ENCODE results near the gene CX3CR1.

The CX3CR1 gene

GRCh38 chr3:39263576-39263975 lies 16.3 kb downstream of the CX3CR1 start:
- DNase-seq, result no peak
- Histone ChIP-seq H3K18ac (ENCODE audit: low read length) (no peak overlapping the region), H3K9ac (ENCODE audit: low read length) (no peak overlapping the region), H2BK15ac (replicated peaks; ENCODE audit: low read depth) (no peak overlapping the region), H3K4me3 (ENCODE audit: low read length) (no peak overlapping the region), H2BK5ac (ENCODE audit: low read length) (no peak overlapping the region), H3K27ac (ENCODE audit: low read depth, low read length) (no peak overlapping the region), H3K79me1 (ENCODE audit: low read length) (no peaks in the 10 kb centered on the region), H4K8ac (ENCODE audit: low read depth, low read length) (no peak overlapping the region), H3K4ac (ENCODE audit: low read depth, low read length) (no peak overlapping the region), H4K5ac (ENCODE audit: low read length) (no peak overlapping the region), H2AK5ac (ENCODE audit: low read length) (no peak overlapping the region), H3K4me1 (ENCODE audit: control insufficient read depth, low read depth, low read length) (no peaks in the 10 kb centered on the region), H3K56ac (ENCODE audit: low read length) (no peak overlapping the region), H2BK120ac (ENCODE audit: low read depth, low read length) (no peak overlapping the region), H3K4me2 (ENCODE audit: low read length) (no peak overlapping the region), H3K36me3 (ENCODE audit: control insufficient read depth, insufficient read depth, low read length) (no peaks in the 10 kb centered on the region), H3K27me3 (ENCODE audit: insufficient read depth, low read length, poor library complexity) (no peaks in the 10 kb centered on the region), H3K23ac (ENCODE audit: low read length) (no peak overlapping the region), H3K79me2 (ENCODE audit: control insufficient read depth, insufficient read depth, low read length) (no peaks in the 10 kb centered on the region)
- WGBS (ENCODE audit: extremely low coverage, insufficient coverage, low lambda C conversion rate), result no CpG with 5 or more reads among the region's 6 CpGs

- Histone ChIP-seq H3K9ac (ENCODE audit: low read length) (no peak overlapping the region), H3K36me3 (ENCODE audit: control insufficient read depth, insufficient read depth, low read length) (no peaks in the 10 kb centered on the region), H4K8ac (ENCODE audit: low read depth, low read length) (no peak overlapping the region), H3K79me2 (ENCODE audit: control insufficient read depth, insufficient read depth, low read length) (no peaks in the 10 kb centered on the region), H2BK120ac (ENCODE audit: low read depth, low read length) (no peak overlapping the region), H3K4me3 (ENCODE audit: low read length) (no peak overlapping the region), H2BK5ac (ENCODE audit: low read length) (no peak overlapping the region), H4K5ac (ENCODE audit: low read length) (no peak overlapping the region), H3K56ac (ENCODE audit: low read length) (no peak overlapping the region), H3K18ac (ENCODE audit: low read length) (no peak overlapping the region), H3K23ac (ENCODE audit: low read length) (no peak overlapping the region), H3K79me1 (ENCODE audit: low read length) (no peaks in the 10 kb centered on the region), H3K4me2 (ENCODE audit: low read length) (no peak overlapping the region), H3K4ac (ENCODE audit: low read depth, low read length) (no peak overlapping the region), H3K27ac (ENCODE audit: low read depth, low read length) (no peak overlapping the region), H2BK15ac (replicated peaks; ENCODE audit: low read depth) (no peak overlapping the region), H3K27me3 (ENCODE audit: insufficient read depth, low read length, poor library complexity) (no peaks in the 10 kb centered on the region), H2AK5ac (ENCODE audit: low read length) (no peak overlapping the region), H3K4me1 (ENCODE audit: control insufficient read depth, low read depth, low read length) (no peaks in the 10 kb centered on the region)
- no peak for DNase-seq
- no CpG with 5 or more reads among the region's 8 CpGs for whole genome bisulfite sequencing (ENCODE audit: extremely low coverage, insufficient coverage, low lambda C conversion rate)
Observed at GRCh38 chr3:39262846-39263245, 17.0 kb downstream of the CX3CR1 start.

- Histone ChIP-seq H4K5ac (ENCODE audit: low read length) (no peak overlapping the region), H3K18ac (ENCODE audit: low read length) (no peak overlapping the region), H3K36me3 (ENCODE audit: control insufficient read depth, insufficient read depth, low read length) (no peaks in the 10 kb centered on the region), H3K9ac (ENCODE audit: low read length) (no peak overlapping the region), H3K56ac (ENCODE audit: low read length) (no peak overlapping the region), H3K4me2 (ENCODE audit: low read length) (no peak overlapping the region), H2AK5ac (ENCODE audit: low read length) (no peak overlapping the region), H2BK120ac (ENCODE audit: low read depth, low read length) (no peak overlapping the region), H3K79me2 (ENCODE audit: control insufficient read depth, insufficient read depth, low read length) (no peaks in the 10 kb centered on the region), H2BK5ac (ENCODE audit: low read length) (no peak overlapping the region), H3K79me1 (ENCODE audit: low read length) (no peaks in the 10 kb centered on the region), H3K23ac (ENCODE audit: low read length) (no peak overlapping the region), H3K4me3 (ENCODE audit: low read length) (no peak overlapping the region), H2BK15ac (replicated peaks; ENCODE audit: low read depth) (no peak overlapping the region), H3K4ac (ENCODE audit: low read depth, low read length) (no peak overlapping the region), H3K27ac (ENCODE audit: low read depth, low read length) (no peak overlapping the region), H3K27me3 (ENCODE audit: insufficient read depth, low read length, poor library complexity) (no peaks in the 10 kb centered on the region), H4K8ac (ENCODE audit: low read depth, low read length) (no peak overlapping the region), H3K4me1 (ENCODE audit: control insufficient read depth, low read depth, low read length) (no peaks in the 10 kb centered on the region)
- no peak for DNase-seq
Observed at GRCh38 chr3:39261726-39262125, 18.1 kb downstream of the CX3CR1 start.

GRCh38 chr3:39260957-39261356 lies 18.9 kb downstream of the CX3CR1 start:
- Histone ChIP-seq H2BK120ac (ENCODE audit: low read depth, low read length) (no peak overlapping the region), H2BK15ac (replicated peaks; ENCODE audit: low read depth) (no peak overlapping the region), H3K4me1 (ENCODE audit: control insufficient read depth, low read depth, low read length) (no peaks in the 10 kb centered on the region), H3K27me3 (ENCODE audit: insufficient read depth, low read length, poor library complexity) (no peaks in the 10 kb centered on the region), H4K8ac (ENCODE audit: low read depth, low read length) (no peak overlapping the region), H3K4me3 (ENCODE audit: low read length) (no peak overlapping the region), H3K36me3 (ENCODE audit: control insufficient read depth, insufficient read depth, low read length) (no peaks in the 10 kb centered on the region), H3K27ac (ENCODE audit: low read depth, low read length) (no peak overlapping the region), H2AK5ac (ENCODE audit: low read length) (no peak overlapping the region), H3K56ac (ENCODE audit: low read length) (no peak overlapping the region), H3K79me1 (ENCODE audit: low read length) (no peaks in the 10 kb centered on the region), H3K4me2 (ENCODE audit: low read length) (no peak overlapping the region), H2BK5ac (ENCODE audit: low read length) (no peak overlapping the region), H3K79me2 (ENCODE audit: control insufficient read depth, insufficient read depth, low read length) (no peaks in the 10 kb centered on the region), H3K4ac (ENCODE audit: low read depth, low read length) (no peak overlapping the region), H3K9ac (ENCODE audit: low read length) (no peak overlapping the region), H3K23ac (ENCODE audit: low read length) (no peak overlapping the region), H3K18ac (ENCODE audit: low read length) (no peak overlapping the region), H4K5ac (ENCODE audit: low read length) (no peak overlapping the region)
- WGBS (ENCODE audit: extremely low coverage, insufficient coverage, low lambda C conversion rate), result no CpG with 5 or more reads among the region's 7 CpGs
- DNase-seq, result peak; percentile 81

- no peak overlapping the region for H3K23ac ChIP-seq (ENCODE audit: low read length)
- no peaks in the 10 kb centered on the region for H3K79me1 ChIP-seq (ENCODE audit: low read length)
- no peak overlapping the region for H3K18ac ChIP-seq (ENCODE audit: low read length)
- H3K4me2 ChIP-seq (ENCODE audit: low read length), result no peak overlapping the region
- no peak overlapping the region for H4K5ac ChIP-seq (ENCODE audit: low read length)
- H3K27me3 ChIP-seq (ENCODE audit: insufficient read depth, low read length, poor library complexity), result no peaks in the 10 kb centered on the region
- WGBS (ENCODE audit: extremely low coverage, insufficient coverage, low lambda C conversion rate), result no CpG with 5 or more reads among the region's 2 CpGs
- no peak overlapping the region for H3K27ac ChIP-seq (ENCODE audit: low read depth, low read length)
- H2AK5ac ChIP-seq (ENCODE audit: low read length), result no peak overlapping the region
- no peak overlapping the region for H3K4me3 ChIP-seq (ENCODE audit: low read length)
- no peak overlapping the region for H4K8ac ChIP-seq (ENCODE audit: low read depth, low read length)
- H3K4ac ChIP-seq (ENCODE audit: low read depth, low read length), result no peak overlapping the region
- no peak overlapping the region for H2BK5ac ChIP-seq (ENCODE audit: low read length)
- H3K4me1 ChIP-seq (ENCODE audit: control insufficient read depth, low read depth, low read length), result no peaks in the 10 kb centered on the region
- H3K36me3 ChIP-seq (ENCODE audit: control insufficient read depth, insufficient read depth, low read length), result no peaks in the 10 kb centered on the region
- no peak overlapping the region for H3K56ac ChIP-seq (ENCODE audit: low read length)
- no peaks in the 10 kb centered on the region for H3K79me2 ChIP-seq (ENCODE audit: control insufficient read depth, insufficient read depth, low read length)
- DNase-seq, result no peak
- no peak overlapping the region for H2BK15ac ChIP-seq (replicated peaks; ENCODE audit: low read depth)
- no peak overlapping the region for H3K9ac ChIP-seq (ENCODE audit: low read length)
- H2BK120ac ChIP-seq (ENCODE audit: low read depth, low read length), result no peak overlapping the region
Observed at GRCh38 chr3:39260318-39260717, 19.5 kb downstream of the CX3CR1 start.

GRCh38 chr3:39255503-39256325 lies 24.1 kb downstream of the CX3CR1 start:
- H3K27me3 ChIP-seq (ENCODE audit: insufficient read depth, low read length, poor library complexity), result no peaks in the 10 kb centered on the region
- no peak overlapping the region for H3K18ac ChIP-seq (ENCODE audit: low read length)
- no peak overlapping the region for H2BK5ac ChIP-seq (ENCODE audit: low read length)
- H2BK15ac ChIP-seq (replicated peaks; ENCODE audit: low read depth), result no peak overlapping the region
- no peak overlapping the region for H3K9ac ChIP-seq (ENCODE audit: low read length)
- no peaks in the 10 kb centered on the region for H3K79me1 ChIP-seq (ENCODE audit: low read length)
- H4K5ac ChIP-seq (ENCODE audit: low read length), result no peak overlapping the region
- no peak for DNase-seq
- H3K23ac ChIP-seq (ENCODE audit: low read length), result no peak overlapping the region
- H3K56ac ChIP-seq (ENCODE audit: low read length), result no peak overlapping the region
- no peak overlapping the region for H3K4me3 ChIP-seq (ENCODE audit: low read length)
- H3K36me3 ChIP-seq (ENCODE audit: control insufficient read depth, insufficient read depth, low read length), result no peaks in the 10 kb centered on the region
- no CpG with 5 or more reads among the region's 5 CpGs for WGBS (ENCODE audit: extremely low coverage, insufficient coverage, low lambda C conversion rate)
- no peak overlapping the region for H3K4me2 ChIP-seq (ENCODE audit: low read length)
- H3K4me1 ChIP-seq (ENCODE audit: control insufficient read depth, low read depth, low read length), result no peaks in the 10 kb centered on the region
- no peak overlapping the region for H4K8ac ChIP-seq (ENCODE audit: low read depth, low read length)
- no peak overlapping the region for H3K27ac ChIP-seq (ENCODE audit: low read depth, low read length)
- H2BK120ac ChIP-seq (ENCODE audit: low read depth, low read length), result no peak overlapping the region
- H3K79me2 ChIP-seq (ENCODE audit: control insufficient read depth, insufficient read depth, low read length), result no peaks in the 10 kb centered on the region
- no peak overlapping the region for H2AK5ac ChIP-seq (ENCODE audit: low read length)
- H3K4ac ChIP-seq (ENCODE audit: low read depth, low read length), result no peak overlapping the region
